Transverse colon (tissue), 4 donors: ENCODE results near the gene SARS2. TPM values are rescaled to one million over a fixed set of nuclear protein-coding genes. Genes with fewer than 3 reads are reported as not detected.
A peak's percentile ranks its signal among the peaks of the same experiment; 100 is the strongest.

ENCODE experiments used
- DNase-seq: peaks from one replicate; pipeline ENCODE4 v3.0.0-alpha.2; 2019
- H3K27ac ChIP-seq, 4 donors: fragments of 200-600 bp; sonication (generic); 2 replicates each; pipeline ENCODE4 v1.5.1; 2016 to 2018; ENCODE audit warnings: inconsistent platforms in 4 of 4
- H3K27me3 ChIP-seq: fragments of 200-600 bp; sonication (generic); 2 replicates; pipeline ENCODE4 v1.5.1; 2017; ENCODE audit warnings: inconsistent platforms
- H3K36me3 ChIP-seq, 4 donors: fragments of 200-600 bp; sonication (generic); 2 replicates each; pipeline ENCODE4 v1.5.1; 2017 to 2019; ENCODE audit warnings: inconsistent platforms in 4 of 4
- H3K4me1 ChIP-seq, 4 donors: fragments of 200-600 bp; sonication (generic); 2 replicates each; pipeline ENCODE4 v1.5.1; 2017 to 2020; ENCODE audit warnings: inconsistent platforms in 4 of 4
- H3K4me3 ChIP-seq, 4 donors: fragments of 200-600 bp; sonication (generic); 1 replicate in 1 of 4; 2 replicates in 3 of 4; pipeline versions ENCODE4 v1.5.1 to v1.6.1; 2017 to 2019; ENCODE audit warnings: inconsistent platforms in 4 of 4
- H3K9me3 ChIP-seq, 2 donors: fragments of 200-600 bp; sonication (generic); 2 replicates each; pipeline ENCODE4 v1.5.1; 2017 to 2019; ENCODE audit warnings: inconsistent platforms in 2 of 2
- EP300 ChIP-seq: sonication (generic); formaldehyde crosslinking; IDR thresholded peaks from one replicate; pipeline ENCODE4 v1.6.1; 2017; ENCODE audit warnings: antibody characterized with exemption, low read depth
- POLR2A ChIP-seq: fragments of 450-650 bp; IDR thresholded peaks from one replicate; pipeline ENCODE4 v1.6.1; 2016; ENCODE audit warnings: antibody characterized with exemption, mild to moderate bottlenecking, moderate library complexity
- POLR2AphosphoS5 ChIP-seq, 3 donors: sonication (generic); formaldehyde crosslinking; IDR thresholded peaks; one replicate each; pipeline ENCODE4 v1.6.1; 2016; ENCODE audit warnings: antibody characterized with exemption in 3 of 3
- WGBS, 2 donors: methylation state at CpG; one replicate each; pipeline ENCODE4 v1.1.5; 2018; ENCODE audit warnings: low coverage in 1 of 2; 5-methylcytosine and 5-hydroxymethylcytosine counted together
- in situ Hi-C, 4 donors: fragments of 200-750 bp; cut with MboI; loops; one replicate each; pipeline versions ENCODE4 v1.15.0 to v1.15.1; 2017; ENCODE audit warnings: low sequenced_read_pairs in 3 of 4, low pct_ligation_motif_present in 1 of 4, low pct_unique_long_range_greater_than_20kb in 1 of 4
- intact Hi-C: fragments of 100-400 bp; cut with DNase I; formaldehyde crosslinking; loops from one replicate; pipeline ENCODE4 v1.15.1; 2023; ENCODE audit warnings: low total_unique reads
- total RNA-seq, 4 donors: library from RNA; depleted of rRNA; stranded (reverse); fragments of >200 nt; gene quantifications; one replicate each; pipeline ENCODE4 v1.1.0, GENCODE V29; 2016
- TF ChIP-seq, protein P1 (sequence below), 5 experiments: fragments of 200-600 bp in 3 of 5; fragments of 450-650 bp in 2 of 5; sonication (generic) in 3 of 5; IDR thresholded peaks; 1 replicate in 2 of 5; 2 replicates in 3 of 5; pipeline ENCODE4 v1.5.1; 2016 to 2017; ENCODE audit warnings: antibody characterized with exemption in 5 of 5, inconsistent platforms in 3 of 5, mild to moderate bottlenecking in 2 of 5, moderate library complexity in 1 of 5

SARS2 gene
- total RNA-seq, 4 donors from 2014 or later: 21.4 to 186 (median 42.7) TPM

DNA sequence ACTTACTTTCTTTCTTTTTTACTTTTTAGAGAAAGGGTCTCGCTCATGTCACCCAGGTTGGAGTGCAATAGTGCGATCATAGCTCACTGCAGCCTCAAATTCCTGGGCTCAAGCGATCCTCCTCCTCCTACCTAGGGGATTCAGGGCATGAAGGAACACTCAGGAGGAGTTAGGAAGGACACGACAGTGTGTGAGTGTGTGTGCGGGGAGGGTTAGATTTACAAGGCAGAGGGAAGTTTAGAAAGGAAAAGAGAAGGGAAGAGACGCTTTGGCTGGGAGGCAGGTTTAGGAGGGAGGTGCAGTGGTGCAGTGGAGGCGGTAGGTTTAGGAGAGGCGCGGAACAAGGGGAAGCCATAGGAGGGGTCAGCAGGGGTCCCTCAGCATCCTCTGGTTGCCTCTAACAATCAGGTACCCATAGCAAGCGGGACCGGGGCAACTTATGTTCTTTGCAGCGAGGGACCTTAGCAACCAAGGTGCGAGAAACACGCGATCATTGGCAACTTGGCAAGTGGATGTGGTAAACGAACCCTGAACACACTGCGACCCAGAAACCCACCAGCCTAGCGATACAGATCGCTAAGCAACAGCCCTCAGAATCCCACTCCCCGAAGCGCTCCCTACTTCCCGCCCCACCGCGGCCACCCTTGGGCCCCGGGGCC is 31.6 kb downstream of the SARS2 start:
- no peak for TF ChIP-seq POLR2AphosphoS5 (IDR thresholded peaks at IDR 0.05)
- no peak for TF ChIP-seq POLR2A
- TF ChIP-seq EP300: no peak
- TF ChIP-seq, protein P1, sequence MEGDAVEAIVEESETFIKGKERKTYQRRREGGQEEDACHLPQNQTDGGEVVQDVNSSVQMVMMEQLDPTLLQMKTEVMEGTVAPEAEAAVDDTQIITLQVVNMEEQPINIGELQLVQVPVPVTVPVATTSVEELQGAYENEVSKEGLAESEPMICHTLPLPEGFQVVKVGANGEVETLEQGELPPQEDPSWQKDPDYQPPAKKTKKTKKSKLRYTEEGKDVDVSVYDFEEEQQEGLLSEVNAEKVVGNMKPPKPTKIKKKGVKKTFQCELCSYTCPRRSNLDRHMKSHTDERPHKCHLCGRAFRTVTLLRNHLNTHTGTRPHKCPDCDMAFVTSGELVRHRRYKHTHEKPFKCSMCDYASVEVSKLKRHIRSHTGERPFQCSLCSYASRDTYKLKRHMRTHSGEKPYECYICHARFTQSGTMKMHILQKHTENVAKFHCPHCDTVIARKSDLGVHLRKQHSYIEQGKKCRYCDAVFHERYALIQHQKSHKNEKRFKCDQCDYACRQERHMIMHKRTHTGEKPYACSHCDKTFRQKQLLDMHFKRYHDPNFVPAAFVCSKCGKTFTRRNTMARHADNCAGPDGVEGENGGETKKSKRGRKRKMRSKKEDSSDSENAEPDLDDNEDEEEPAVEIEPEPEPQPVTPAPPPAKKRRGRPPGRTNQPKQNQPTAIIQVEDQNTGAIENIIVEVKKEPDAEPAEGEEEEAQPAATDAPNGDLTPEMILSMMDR (IDR thresholded peaks at IDR 0.05): no peak
- DNase-seq: no peak
- Histone ChIP-seq H3K27me3 (no peaks in the 10 kb centered on the region), H3K4me3 (peak overlapping the region; percentile 79 to 95 (median 91)), H3K27ac (peak overlapping the region; percentile 86 to 91 (median 91)), H3K4me1 (peaks cover 7 to 28% (median 20%) of the 10 kb centered on the region in 4 donors), H3K36me3 (no peaks in the 10 kb centered on the region), H3K9me3 (no peaks in the 10 kb centered on the region)
- intact Hi-C loops (no loop called here), in situ Hi-C loops (loop anchor here in 1 of 4 donors (10.0 kb wide), 1 partner anchor 154 kb away; the partner anchor contains the start of gene CAPN12)
- 6 to 13% methylated on average over 10 to 25 of the region's 25 CpGs for WGBS, 2 donors

- intact Hi-C loops: no loop called here
- in situ Hi-C loops: loop anchor here in 1 of 4 donors (10.0 kb wide), 1 partner anchor 150 kb away; the partner anchor contains the start of gene CAPN12
- H3K27me3 ChIP-seq: no peaks in the 10 kb centered on the region
Observed at GRCh38 chr19:38894968-38895367, 35.6 kb downstream of the SARS2 start.

GRCh38 chr19:38893341-38893771 is 37.2 kb downstream of the SARS2 start:
- DNase-seq: no peak
- H3K9me3 ChIP-seq: no peaks in the 10 kb centered on the region
- no peak overlapping the region for H3K27ac ChIP-seq
- H3K4me1 ChIP-seq: peaks cover 3 to 6% (median 5%) of the 10 kb centered on the region in 4 donors
- peaks cover 0 to 18% (median 7%) of the 10 kb centered on the region in 4 donors for H3K36me3 ChIP-seq
- H3K4me3 ChIP-seq: no peak overlapping the region
- in situ Hi-C loops: loop anchor here in 1 of 4 donors (10.0 kb wide), 1 partner anchor 149 kb away; the partner anchor contains the start of gene CAPN12
- no peaks in the 10 kb centered on the region for H3K27me3 ChIP-seq
- WGBS, 2 donors: 93% methylated on average over 14 of the region's 14 CpGs; no CpG with 5 or more reads in 1 of the 2 donors
- intact Hi-C loops: no loop called here
- TF ChIP-seq POLR2A (no peak), EP300 (no peak), POLR2AphosphoS5 (IDR thresholded peaks at IDR 0.05) (no peak)
- TF ChIP-seq, protein P1 (IDR thresholded peaks at IDR 0.05): no peak

More at GRCh38 chr19:38894968-38895367, 35.6 kb downstream of the SARS2 start:
- Histone ChIP-seq H3K27ac (no peak overlapping the region), H3K4me3 (no peak overlapping the region), H3K36me3 (peaks cover 0 to 2% (median 0%) of the 10 kb centered on the region in 4 donors), H3K4me1 (peaks cover 7 to 13% (median 10%) of the 10 kb centered on the region in 4 donors), H3K9me3 (no peaks in the 10 kb centered on the region)
- TF ChIP-seq POLR2A (no peak), POLR2AphosphoS5 (IDR thresholded peaks at IDR 0.05) (no peak), EP300 (no peak)
- TF ChIP-seq, protein P1 (IDR thresholded peaks at IDR 0.05): no peak
- no peak for DNase-seq
- WGBS, 2 donors: 71 to 77% methylated on average over 6 to 9 of the region's 9 CpGs

DNA sequence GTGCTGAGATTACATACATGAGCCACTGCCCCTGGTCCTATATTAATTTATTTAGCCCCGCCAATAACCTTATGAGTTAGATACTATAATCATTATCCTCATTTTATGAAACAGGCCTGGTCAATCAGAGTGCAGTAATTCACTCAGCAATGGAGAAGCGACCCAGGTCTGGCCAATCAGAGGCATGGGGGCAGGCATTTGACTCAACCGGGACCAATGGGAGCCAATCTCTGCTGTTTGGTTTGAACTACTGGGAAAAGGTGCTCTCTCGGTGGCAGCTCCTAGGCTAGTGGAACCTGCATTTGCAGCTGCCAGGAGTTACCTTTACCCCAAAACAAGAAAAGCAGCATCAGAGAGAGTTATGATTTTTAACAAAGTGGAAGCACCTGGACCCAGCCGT is 37.7 kb downstream of the SARS2 start:
- intact Hi-C loops (no loop called here), in situ Hi-C loops (loop anchor here in 1 of 4 donors (10.0 kb wide), 1 partner anchor 148 kb away; the partner anchor contains the start of gene CAPN12)

More for the DNA sequence above, 37.7 kb downstream of the SARS2 start:
- no peak overlapping the region for H3K27ac ChIP-seq
- peaks cover 0 to 20% (median 8%) of the 10 kb centered on the region in 4 donors for H3K36me3 ChIP-seq
- DNase-seq: no peak
- no peaks in the 10 kb centered on the region for H3K27me3 ChIP-seq
- H3K9me3 ChIP-seq: no peaks in the 10 kb centered on the region
- TF ChIP-seq POLR2A (no peak), EP300 (no peak)
- whole genome bisulfite sequencing, 2 donors: 60 to 86% methylated on average over 1 to 5 of the region's 5 CpGs
- no peak overlapping the region for H3K4me3 ChIP-seq
- peaks cover 0 to 1% (median under 1%) of the 10 kb centered on the region in 4 donors for H3K4me1 ChIP-seq
